ENCODE data around the gene C9orf50. TPM values are rescaled to one million over a fixed set of nuclear protein-coding genes. Genes with fewer than 3 reads are reported as not detected.
"Not testable (repeated sequence)": the region's sequence is repeated elsewhere in the genome, so short reads cannot be mapped to it uniquely, and the experiment has no call there.

The C9orf50 gene
- total RNA-seq, 1 donor from 2014 or later, result not detected

DNA sequence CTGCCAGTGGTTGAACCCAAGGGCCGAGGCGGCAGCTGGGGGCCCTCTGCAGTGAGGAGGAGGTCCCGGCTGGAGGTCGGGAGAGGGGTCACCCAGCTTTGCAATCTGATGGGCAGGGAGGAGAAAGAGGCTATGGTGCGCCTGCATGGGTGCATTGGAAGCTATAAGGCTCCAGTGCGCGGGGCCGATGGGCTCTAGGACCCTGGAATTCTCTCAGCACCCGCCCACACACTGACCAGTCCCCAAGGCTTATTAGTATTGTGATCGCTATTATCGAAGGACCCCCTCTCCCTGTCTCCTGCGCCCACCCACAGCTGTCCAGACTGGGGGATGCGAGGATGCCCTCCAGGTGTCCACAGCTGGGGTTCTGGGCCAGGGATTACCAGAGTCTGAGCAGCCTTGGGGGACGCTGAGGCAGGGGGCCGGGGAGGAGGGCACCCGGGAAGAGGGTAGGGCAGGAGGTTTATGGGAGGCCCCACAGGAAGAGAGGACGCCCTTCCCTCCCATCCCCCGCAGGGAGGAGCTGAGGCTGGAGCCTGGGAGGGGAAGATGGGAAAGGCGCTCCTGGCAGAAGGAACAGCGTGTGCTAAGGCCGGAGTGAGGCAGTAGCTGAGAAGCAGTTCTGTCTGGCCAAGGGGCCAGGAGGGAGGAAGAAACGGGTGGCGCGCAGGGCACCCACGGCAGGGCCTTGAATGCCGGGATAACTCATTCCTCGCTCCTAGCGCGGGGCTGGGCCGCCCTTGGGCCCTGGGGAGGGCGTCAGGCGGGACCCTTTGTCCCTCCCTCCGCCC lies 24.2 kb downstream of the C9orf50 start:
- Mint-ChIP-seq H3K27me3 (ENCODE audit: unreplicated experiment) (no peaks in the 10 kb centered on the region), H3K4me1 (ENCODE audit: unreplicated experiment) (peaks cover 17% of the 10 kb centered on the region), H3K27ac (ENCODE audit: unreplicated experiment) (peak overlapping the region; percentile 60), H3K9me3 (ENCODE audit: unreplicated experiment) (no peaks in the 10 kb centered on the region), H3K36me3 (ENCODE audit: unreplicated experiment) (no peaks in the 10 kb centered on the region), H3K4me3 (ENCODE audit: unreplicated experiment) (peak overlapping the region; percentile 53)
- TF ChIP-seq, protein P1, sequence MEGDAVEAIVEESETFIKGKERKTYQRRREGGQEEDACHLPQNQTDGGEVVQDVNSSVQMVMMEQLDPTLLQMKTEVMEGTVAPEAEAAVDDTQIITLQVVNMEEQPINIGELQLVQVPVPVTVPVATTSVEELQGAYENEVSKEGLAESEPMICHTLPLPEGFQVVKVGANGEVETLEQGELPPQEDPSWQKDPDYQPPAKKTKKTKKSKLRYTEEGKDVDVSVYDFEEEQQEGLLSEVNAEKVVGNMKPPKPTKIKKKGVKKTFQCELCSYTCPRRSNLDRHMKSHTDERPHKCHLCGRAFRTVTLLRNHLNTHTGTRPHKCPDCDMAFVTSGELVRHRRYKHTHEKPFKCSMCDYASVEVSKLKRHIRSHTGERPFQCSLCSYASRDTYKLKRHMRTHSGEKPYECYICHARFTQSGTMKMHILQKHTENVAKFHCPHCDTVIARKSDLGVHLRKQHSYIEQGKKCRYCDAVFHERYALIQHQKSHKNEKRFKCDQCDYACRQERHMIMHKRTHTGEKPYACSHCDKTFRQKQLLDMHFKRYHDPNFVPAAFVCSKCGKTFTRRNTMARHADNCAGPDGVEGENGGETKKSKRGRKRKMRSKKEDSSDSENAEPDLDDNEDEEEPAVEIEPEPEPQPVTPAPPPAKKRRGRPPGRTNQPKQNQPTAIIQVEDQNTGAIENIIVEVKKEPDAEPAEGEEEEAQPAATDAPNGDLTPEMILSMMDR (IDR thresholded peaks at IDR 0.05), result no peak
- DNase-seq (ENCODE audit: extremely low spot score, unreplicated experiment), result no peak

DNA sequence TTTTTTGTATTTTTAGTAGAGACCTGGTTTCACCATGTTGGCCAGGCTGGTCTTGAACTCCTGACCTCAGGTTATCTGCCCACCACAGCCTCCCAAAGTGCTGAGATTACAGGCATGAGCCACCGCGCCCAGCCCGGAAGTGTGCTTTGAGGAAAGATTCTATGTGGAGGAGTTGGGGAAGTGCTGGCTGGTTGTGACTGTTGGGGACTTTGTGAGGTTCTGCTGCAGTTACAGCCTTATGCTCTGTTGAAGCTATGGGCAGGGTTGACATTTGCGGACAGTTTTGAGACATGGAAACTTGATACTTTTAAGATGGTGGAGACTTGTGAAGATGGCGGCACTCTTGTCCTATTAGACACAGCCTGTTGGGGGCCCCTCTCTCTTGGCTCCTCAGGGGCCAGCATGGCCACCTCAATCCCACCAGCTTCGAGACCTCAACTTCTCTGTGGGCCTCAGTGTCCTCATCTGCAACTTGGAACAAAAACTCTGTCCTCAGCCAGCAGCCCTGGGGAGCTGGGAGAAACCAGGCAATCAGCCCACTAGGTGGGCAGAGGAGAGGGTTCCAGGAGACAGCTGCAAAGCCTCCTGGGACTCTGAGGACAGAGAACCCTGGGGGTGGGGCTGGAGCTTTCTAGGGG lies 24.9 kb downstream of the C9orf50 start:
- no peak for DNase-seq (ENCODE audit: extremely low spot score, unreplicated experiment)
- Mint-ChIP-seq H3K4me3 (ENCODE audit: unreplicated experiment) (no peak overlapping the region), H3K27ac (ENCODE audit: unreplicated experiment) (peak overlapping the region; percentile 73), H3K9me3 (ENCODE audit: unreplicated experiment) (no peaks in the 10 kb centered on the region), H3K36me3 (ENCODE audit: unreplicated experiment) (no peaks in the 10 kb centered on the region), H3K4me1 (ENCODE audit: unreplicated experiment) (peaks cover 17% of the 10 kb centered on the region), H3K27me3 (ENCODE audit: unreplicated experiment) (no peaks in the 10 kb centered on the region)
- TF ChIP-seq, protein P1 (IDR thresholded peaks at IDR 0.05), result no peak

DNA sequence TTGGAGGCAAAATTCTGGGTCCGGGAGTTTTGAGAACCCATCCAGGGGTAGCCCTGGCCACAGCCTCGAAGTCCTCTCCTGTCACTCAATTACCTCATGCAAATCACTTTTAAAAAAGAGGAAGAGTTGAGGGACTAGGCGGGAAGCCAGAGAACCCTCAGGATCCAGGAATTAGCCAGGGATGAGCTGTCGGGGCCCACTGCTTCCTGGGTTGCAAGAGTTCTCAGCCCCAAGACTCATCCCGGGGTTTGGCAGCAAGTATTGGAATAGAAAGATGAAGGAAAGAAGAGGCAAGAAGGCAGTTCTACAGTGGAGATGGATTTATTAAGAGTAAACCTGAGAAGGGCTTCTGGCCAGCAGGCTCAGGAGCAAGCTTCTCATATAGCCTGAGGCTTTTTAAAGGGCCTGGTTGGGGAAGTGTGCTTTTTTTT lies 25.6 kb downstream of the C9orf50 start:
- peak overlapping the region; percentile 49 for H3K27ac Mint-ChIP-seq (ENCODE audit: unreplicated experiment)
- TF ChIP-seq, protein P1 (IDR thresholded peaks at IDR 0.05), result no peak
- DNase-seq (ENCODE audit: extremely low spot score, unreplicated experiment), result no peak
- H3K9me3 Mint-ChIP-seq (ENCODE audit: unreplicated experiment), result no peaks in the 10 kb centered on the region
- no peaks in the 10 kb centered on the region for H3K27me3 Mint-ChIP-seq (ENCODE audit: unreplicated experiment)
- no peaks in the 10 kb centered on the region for H3K36me3 Mint-ChIP-seq (ENCODE audit: unreplicated experiment)
- H3K4me3 Mint-ChIP-seq (ENCODE audit: unreplicated experiment), result no peak overlapping the region
- H3K4me1 Mint-ChIP-seq (ENCODE audit: unreplicated experiment), result peaks cover 17% of the 10 kb centered on the region

DNA sequence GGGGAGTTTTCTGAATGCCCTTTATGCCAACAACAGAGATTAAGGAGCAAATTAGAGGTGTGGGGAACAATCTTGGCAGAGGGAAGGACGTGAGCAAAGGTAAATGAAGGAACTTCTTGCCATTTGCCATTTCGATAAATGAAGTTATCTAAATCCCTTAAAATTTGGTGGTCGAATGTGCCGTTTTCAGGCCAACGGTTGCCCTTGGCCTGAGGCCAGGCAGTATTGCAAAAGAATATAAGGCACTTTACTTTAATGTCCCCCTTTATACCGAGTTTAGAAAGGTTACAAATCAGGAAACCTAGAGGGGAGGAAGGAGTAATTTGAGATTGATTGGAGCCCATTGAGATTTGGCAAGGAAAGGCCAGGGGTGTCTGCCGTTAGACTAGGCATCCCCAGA lies 26.3 kb downstream of the C9orf50 start:
- Mint-ChIP-seq H3K9me3 (ENCODE audit: unreplicated experiment) (no peaks in the 10 kb centered on the region), H3K4me1 (ENCODE audit: unreplicated experiment) (peaks cover 17% of the 10 kb centered on the region), H3K27ac (ENCODE audit: unreplicated experiment) (no peak overlapping the region), H3K4me3 (ENCODE audit: unreplicated experiment) (no peak overlapping the region), H3K36me3 (ENCODE audit: unreplicated experiment) (no peaks in the 10 kb centered on the region), H3K27me3 (ENCODE audit: unreplicated experiment) (peaks cover 3% of the 10 kb centered on the region)
- TF ChIP-seq, protein P1 (IDR thresholded peaks at IDR 0.05), result no peak
- no peak for DNase-seq (ENCODE audit: extremely low spot score, unreplicated experiment)

DNA sequence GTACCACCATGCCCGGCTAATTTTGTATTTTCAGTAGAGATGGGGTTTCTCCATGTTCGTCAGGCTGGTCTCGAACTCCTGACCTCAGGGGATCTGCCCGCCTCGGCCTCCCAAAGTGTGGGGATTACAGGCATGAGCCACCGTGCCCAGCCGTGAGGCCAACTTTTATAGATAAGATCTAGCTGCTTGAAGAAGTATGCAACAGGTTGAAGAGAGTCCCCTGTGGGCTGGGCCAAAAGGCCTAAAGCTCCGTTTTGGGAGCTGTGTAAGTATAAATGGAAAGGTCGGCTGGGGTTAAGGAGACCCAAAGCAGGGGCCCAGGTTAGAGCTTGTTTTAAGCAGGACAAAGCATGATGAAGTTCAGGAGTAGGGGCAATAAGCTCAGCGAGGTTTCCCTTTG lies 28.1 kb downstream of the C9orf50 start:
- not testable (repeated sequence) for H3K36me3 Mint-ChIP-seq (ENCODE audit: unreplicated experiment); H3K4me3 Mint-ChIP-seq (ENCODE audit: unreplicated experiment); H3K27ac Mint-ChIP-seq (ENCODE audit: unreplicated experiment); DNase-seq (ENCODE audit: extremely low spot score, unreplicated experiment); H3K27me3 Mint-ChIP-seq (ENCODE audit: unreplicated experiment); H3K9me3 Mint-ChIP-seq (ENCODE audit: unreplicated experiment)
- peaks cover 12% of the 10 kb centered on the region for H3K4me1 Mint-ChIP-seq (ENCODE audit: unreplicated experiment)
